HCT116 (cell line): ENCODE data around the gene HCLS1. TPM values are rescaled to one million over a fixed set of nuclear protein-coding genes. Genes with fewer than 3 reads are reported as not detected.

ENCODE experiments used
- ATAC-seq: fragments of 200-7000 bp; cut with Tn5 transposase; 2 replicates; pipeline ENCODE4 v1.9.1; 2020; ENCODE audit warnings: mild to moderate bottlenecking, moderate library complexity
- BruUV-seq: library from RNA; stranded (reverse); fragments of 400-500 nt; replicated peaks from 2 replicates; lab custom pipeline; 2021; lab: Mats Ljungman, UMichigan
- CTCF ChIA-PET: fragments of 300-600 bp; sonication (Branson Sonifier 250); formaldehyde crosslinking; loops from one replicate; lab custom pipeline; 2021; ENCODE audit warnings: antibody characterized with exemption; lab: Charles Lee
- POLR2A ChIA-PET: fragments of 300-600, 350-600 bp; sonication (Branson Sonifier 250); formaldehyde crosslinking; loops from one replicate; lab custom pipeline; 2021; ENCODE audit warnings: antibody characterized with exemption; lab: Charles Lee
- RAD21 ChIA-PET, 2 experiments: fragments of 300-600 bp; sonication (Branson Sonifier 250); formaldehyde crosslinking; loops; one replicate each; lab custom pipeline; 2023; ENCODE audit warnings: low total read pairs in 2 of 2; ENCODE audit not compliant: uncharacterized antibody in 2 of 2, unreplicated experiment in 2 of 2, low non-redundant PET in 1 of 2; lab: Charles Lee
- DNase-seq: peaks from one replicate; pipeline ENCODE4 v3.0.0-alpha.2; 2010; ENCODE audit warnings: low read depth, low spot score
- H2AFZ ChIP-seq: fragments of 200-600 bp; shearing (Covaris generic), sonication (generic); 2 replicates; pipeline ENCODE4 v1.6.1; 2017; ENCODE audit warnings: low read depth, mixed run types, mixed read lengths, antibody characterized with exemption, low read length; ENCODE audit not compliant: poor library complexity, severe bottlenecking
- H3K27ac ChIP-seq: 2 replicates; pipeline ENCODE4 v1.5.1; 2012; ENCODE audit warnings: low read depth, low read length
- H3K27me3 ChIP-seq: fragments of 200-600 bp; sonication (generic); 2 replicates; pipeline ENCODE4 v1.6.1; 2016; ENCODE audit warnings: mixed run types, low read length, mixed read lengths; ENCODE audit not compliant: insufficient read depth
- H3K36me3 ChIP-seq, 2 experiments: fragments of 200-500 bp in 1 of 2; fragments of 200-600 bp in 1 of 2; sonication (Bioruptor generic) in 1 of 2; sonication (generic) in 1 of 2; 2 replicates each; pipeline versions ENCODE4 v1.5.1 to v1.6.1; 2014 to 2016; ENCODE audit warnings: low read length in 2 of 2, inconsistent platforms in 1 of 2, mixed read lengths in 1 of 2, mixed run types in 1 of 2; ENCODE audit not compliant: insufficient read depth in 2 of 2, control insufficient read depth in 1 of 2
- H3K4me1 ChIP-seq, 2 experiments: fragments of 200-600 bp in 1 of 2; sonication (generic) in 1 of 2; 2 replicates each; pipeline versions ENCODE4 v1.5.1 to v1.6.1; 2012 to 2017; ENCODE audit warnings: low read length in 2 of 2, inconsistent platforms in 1 of 2, mild to moderate bottlenecking in 1 of 2, mixed read lengths in 1 of 2, mixed run types in 1 of 2, moderate library complexity in 1 of 2; ENCODE audit not compliant: insufficient read depth in 2 of 2, control insufficient read depth in 1 of 2
- H3K4me2 ChIP-seq: fragments of 200-600 bp; sonication (generic); 2 replicates; pipeline ENCODE4 v1.6.1; 2017; ENCODE audit warnings: mixed run types, low read length, mixed read lengths
- H3K4me3 ChIP-seq, 2 experiments: fragments of 200-600 bp in 1 of 2; sonication (generic) in 1 of 2; replicated peaks in 1 of 2; 2 replicates each; pipeline ENCODE4 v1.5.1; 2011 to 2016; ENCODE audit warnings: low read length in 2 of 2, control low read depth in 1 of 2, low read depth in 1 of 2, mild to moderate bottlenecking in 1 of 2, mixed read lengths in 1 of 2, mixed run types in 1 of 2
- H3K79me2 ChIP-seq: fragments of 200-600 bp; sonication (generic); 2 replicates; pipeline ENCODE4 v1.6.1; 2017; ENCODE audit warnings: mild to moderate bottlenecking, mixed run types, low read length, moderate library complexity, mixed read lengths; ENCODE audit not compliant: insufficient read depth
- H3K9ac ChIP-seq: fragments of 200-600 bp; sonication (generic); 2 replicates; pipeline ENCODE4 v1.6.1; 2016; ENCODE audit warnings: low read length, mixed read lengths
- H3K9me2 ChIP-seq: fragments of 200-600 bp; sonication (generic), shearing (Covaris generic); 2 replicates; pipeline ENCODE4 v1.6.1; 2017; ENCODE audit warnings: mixed run types, mild to moderate bottlenecking, moderate library complexity; ENCODE audit not compliant: insufficient read depth
- H3K9me3 ChIP-seq, 2 experiments: fragments of 200-500 bp in 1 of 2; fragments of 200-600 bp in 1 of 2; sonication (Bioruptor generic) in 1 of 2; sonication (generic) in 1 of 2; 2 replicates each; pipeline ENCODE4 v1.6.1; 2014 to 2017; ENCODE audit warnings: low read length in 2 of 2, mixed read lengths in 2 of 2, inconsistent platforms in 1 of 2, low read depth in 1 of 2, mild to moderate bottlenecking in 1 of 2, mixed run types in 1 of 2, moderate library complexity in 1 of 2; ENCODE audit not compliant: control insufficient read depth in 1 of 2, insufficient read depth in 1 of 2
- H4K20me1 ChIP-seq: fragments of 200-600 bp; sonication (generic), shearing (Covaris generic); 2 replicates; pipeline ENCODE4 v1.6.1; 2017; ENCODE audit warnings: mixed run types, mild to moderate bottlenecking, moderate library complexity; ENCODE audit not compliant: insufficient read depth
- ATF3 ChIP-seq: IDR thresholded peaks from 2 replicates; pipeline ENCODE4 v1.6.1; 2012
- CBX3 ChIP-seq: IDR thresholded peaks from 2 replicates; pipeline ENCODE4 v1.6.1; 2012; ENCODE audit warnings: low read depth
- CEBPB ChIP-seq: IDR thresholded peaks from 2 replicates; pipeline ENCODE4 v1.6.1; 2012; ENCODE audit warnings: low read depth
- CTCF ChIP-seq, 3 experiments: fragments of 200-600 bp in 1 of 3; sonication (generic) in 1 of 3; IDR thresholded peaks in 2 of 3; conservative IDR thresholded peaks in 1 of 3; 2 replicates each; pipeline ENCODE4 v1.5.1; 2012 to 2017; ENCODE audit warnings: low read depth in 2 of 3, low read length in 2 of 3, antibody characterized with exemption in 1 of 3, borderline replicate concordance in 1 of 3, control low read depth in 1 of 3, mild to moderate bottlenecking in 1 of 3, mixed read lengths in 1 of 3, mixed run types in 1 of 3, moderate library complexity in 1 of 3; ENCODE audit not compliant: insufficient read depth in 1 of 3
- EGR1 ChIP-seq: IDR thresholded peaks from 2 replicates; pipeline ENCODE4 v1.6.1; 2012; ENCODE audit warnings: low read depth
- ELF1 ChIP-seq: IDR thresholded peaks from 2 replicates; pipeline ENCODE4 v1.6.1; 2012; ENCODE audit warnings: low read depth, borderline replicate concordance
- EZH2 ChIP-seq: fragments of 200-600 bp; sonication (generic); IDR thresholded peaks from 2 replicates; pipeline ENCODE4 v1.6.1; 2017; ENCODE audit warnings: antibody characterized with exemption, mixed run types
- EZH2phosphoT487 ChIP-seq: fragments of 200-600 bp; IDR thresholded peaks from 2 replicates; pipeline ENCODE4 v1.6.1; 2018; ENCODE audit warnings: antibody characterized with exemption, borderline replicate concordance
- FOSL1 ChIP-seq: IDR thresholded peaks from 2 replicates; pipeline ENCODE4 v1.6.1; 2012; ENCODE audit warnings: low read depth
- JUND ChIP-seq: IDR thresholded peaks from 2 replicates; pipeline ENCODE4 v1.6.1; 2012
- MAX ChIP-seq: IDR thresholded peaks from 2 replicates; pipeline ENCODE4 v1.6.1; 2012
- REST ChIP-seq: IDR thresholded peaks from 2 replicates; pipeline ENCODE4 v1.6.1; 2012; ENCODE audit warnings: low read depth
- SIN3A ChIP-seq: IDR thresholded peaks from 2 replicates; pipeline ENCODE4 v1.6.1; 2012; ENCODE audit warnings: low read depth
- SP1 ChIP-seq: IDR thresholded peaks from 2 replicates; pipeline ENCODE4 v1.6.1; 2012; ENCODE audit warnings: low read depth
- SRF ChIP-seq: IDR thresholded peaks from 2 replicates; pipeline ENCODE4 v1.6.1; 2012; ENCODE audit warnings: low read depth
- TCF7L2 ChIP-seq: IDR thresholded peaks from 2 replicates; pipeline ENCODE4 v1.7.0; 2011; ENCODE audit warnings: borderline replicate concordance, inconsistent platforms; ENCODE audit not compliant: insufficient read depth, insufficient read length; ENCODE audit errors: extremely low read depth
- ZBTB33 ChIP-seq: IDR thresholded peaks from 2 replicates; pipeline ENCODE4 v1.6.1; 2011; ENCODE audit warnings: mild to moderate bottlenecking, low read length, moderate library complexity; ENCODE audit not compliant: insufficient replicate concordance; ENCODE audit errors: extremely low read depth
- ZFX ChIP-seq: fragments of 450-650 bp; IDR thresholded peaks from 2 replicates; pipeline ENCODE4 v1.6.1; 2017
- ZNF274 ChIP-seq: fragments of 200-500 bp; sonication (Bioruptor generic); IDR thresholded peaks from 2 replicates; pipeline ENCODE4 v1.6.1; 2014; ENCODE audit warnings: mild to moderate bottlenecking, low read depth, low read length, inconsistent platforms
- intact Hi-C: fragments of 100-400 bp; cut with micrococcal nuclease; formaldehyde crosslinking; loops from 2 replicates; pipeline ENCODE4 v1.10.0; 2022
- total RNA-seq: library from RNA; stranded (reverse); gene quantifications from one replicate; pipeline ENCODE4 v1.2.1, GENCODE V29; 2021; ENCODE audit not compliant: unreplicated experiment

The HCLS1 gene
- total RNA-seq, 1 experiment from 2014 or later: 1.6 TPM

GRCh38 chr3:121630355-121630754 lies 30.3 kb downstream of the HCLS1 start:
- Histone ChIP-seq H3K4me2 (no peak overlapping the region), H3K9me2 (no peaks in the 10 kb centered on the region), H2AFZ (no peak overlapping the region), H3K27ac (no peak overlapping the region), H3K4me1 (no peaks in the 10 kb centered on the region), H3K79me2 (no peaks in the 10 kb centered on the region), H3K4me3 (no peak overlapping the region), H3K27me3 (peaks cover 5% of the 10 kb centered on the region; the same call in 1 of the 2 replicates), H3K36me3 (no peaks in the 10 kb centered on the region), H4K20me1 (no peaks in the 10 kb centered on the region), H3K9me3 (no peaks in the 10 kb centered on the region), H3K9ac (no peak overlapping the region)
- no peak for DNase-seq
- ChIA-PET RAD21 (no interaction called here), CTCF (no interaction called here), POLR2A (no interaction called here)
- BruUV-seq: no TSS peak
- no peak for TF ChIP-seq ZNF274
- no peak for TF ChIP-seq MAX
- TF ChIP-seq CBX3: no peak
- no peak for TF ChIP-seq EZH2
- TF ChIP-seq FOSL1: no peak
- no peak for TF ChIP-seq SRF
- TF ChIP-seq JUND: no peak
- no peak for TF ChIP-seq ELF1
- no peak for TF ChIP-seq TCF7L2
- TF ChIP-seq SIN3A: no peak
- TF ChIP-seq SP1: no peak
- TF ChIP-seq CTCF (IDR thresholded peaks at IDR 0.05 in 2 of 3, conservative IDR thresholded peaks at IDR 0.05 in 1 of 3; ENCODE audit: borderline replicate concordance in 1 of 3, insufficient read depth in 1 of 3, low read depth in 2 of 3, low read length in 2 of 3): no peak
- no peak for TF ChIP-seq EZH2phosphoT487
- no peak for TF ChIP-seq CEBPB
- no peak for TF ChIP-seq ATF3
- TF ChIP-seq ZBTB33: no peak
- no peak for TF ChIP-seq ZFX
- no peak for TF ChIP-seq REST
- TF ChIP-seq EGR1: no peak
- ATAC-seq: no peak
- intact Hi-C loops: no loop called here
